HCT116 (cell line): ENCODE data around the gene CFAP221. TPM values are rescaled to one million over a fixed set of nuclear protein-coding genes. Genes with fewer than 3 reads are reported as not detected.

Experiments
- ATAC-seq: fragments of 200-7000 bp; cut with Tn5 transposase; 2 replicates; pipeline ENCODE4 v1.9.1; 2020; ENCODE audit warnings: mild to moderate bottlenecking, moderate library complexity
- BruUV-seq: library from RNA; stranded (reverse); fragments of 400-500 nt; replicated peaks from 2 replicates; lab custom pipeline; 2021; lab: Mats Ljungman, UMichigan
- CTCF ChIA-PET: fragments of 300-600 bp; sonication (Branson Sonifier 250); formaldehyde crosslinking; loops from one replicate; lab custom pipeline; 2021; ENCODE audit warnings: antibody characterized with exemption; lab: Charles Lee
- POLR2A ChIA-PET: fragments of 300-600, 350-600 bp; sonication (Branson Sonifier 250); formaldehyde crosslinking; loops from one replicate; lab custom pipeline; 2021; ENCODE audit warnings: antibody characterized with exemption; lab: Charles Lee
- RAD21 ChIA-PET, 2 experiments: fragments of 300-600 bp; sonication (Branson Sonifier 250); formaldehyde crosslinking; loops; one replicate each; lab custom pipeline; 2023; ENCODE audit warnings: low total read pairs in 2 of 2; ENCODE audit not compliant: uncharacterized antibody in 2 of 2, unreplicated experiment in 2 of 2, low non-redundant PET in 1 of 2; lab: Charles Lee
- DNase-seq: peaks from one replicate; pipeline ENCODE4 v3.0.0-alpha.2; 2010; ENCODE audit warnings: low read depth, low spot score
- H2AFZ ChIP-seq: fragments of 200-600 bp; shearing (Covaris generic), sonication (generic); 2 replicates; pipeline ENCODE4 v1.6.1; 2017; ENCODE audit warnings: low read depth, mixed run types, mixed read lengths, antibody characterized with exemption, low read length; ENCODE audit not compliant: poor library complexity, severe bottlenecking
- H3K27ac ChIP-seq: 2 replicates; pipeline ENCODE4 v1.5.1; 2012; ENCODE audit warnings: low read depth, low read length
- H3K27me3 ChIP-seq: fragments of 200-600 bp; sonication (generic); 2 replicates; pipeline ENCODE4 v1.6.1; 2016; ENCODE audit warnings: mixed run types, low read length, mixed read lengths; ENCODE audit not compliant: insufficient read depth
- H3K36me3 ChIP-seq, 2 experiments: fragments of 200-500 bp in 1 of 2; fragments of 200-600 bp in 1 of 2; sonication (Bioruptor generic) in 1 of 2; sonication (generic) in 1 of 2; 2 replicates each; pipeline versions ENCODE4 v1.5.1 to v1.6.1; 2014 to 2016; ENCODE audit warnings: low read length in 2 of 2, inconsistent platforms in 1 of 2, mixed read lengths in 1 of 2, mixed run types in 1 of 2; ENCODE audit not compliant: insufficient read depth in 2 of 2, control insufficient read depth in 1 of 2
- H3K4me1 ChIP-seq, 2 experiments: fragments of 200-600 bp in 1 of 2; sonication (generic) in 1 of 2; 2 replicates each; pipeline versions ENCODE4 v1.5.1 to v1.6.1; 2012 to 2017; ENCODE audit warnings: low read length in 2 of 2, inconsistent platforms in 1 of 2, mild to moderate bottlenecking in 1 of 2, mixed read lengths in 1 of 2, mixed run types in 1 of 2, moderate library complexity in 1 of 2; ENCODE audit not compliant: insufficient read depth in 2 of 2, control insufficient read depth in 1 of 2
- H3K4me2 ChIP-seq: fragments of 200-600 bp; sonication (generic); 2 replicates; pipeline ENCODE4 v1.6.1; 2017; ENCODE audit warnings: mixed run types, low read length, mixed read lengths
- H3K4me3 ChIP-seq, 2 experiments: fragments of 200-600 bp in 1 of 2; sonication (generic) in 1 of 2; replicated peaks in 1 of 2; 2 replicates each; pipeline ENCODE4 v1.5.1; 2011 to 2016; ENCODE audit warnings: low read length in 2 of 2, control low read depth in 1 of 2, low read depth in 1 of 2, mild to moderate bottlenecking in 1 of 2, mixed read lengths in 1 of 2, mixed run types in 1 of 2
- H3K79me2 ChIP-seq: fragments of 200-600 bp; sonication (generic); 2 replicates; pipeline ENCODE4 v1.6.1; 2017; ENCODE audit warnings: mild to moderate bottlenecking, mixed run types, low read length, moderate library complexity, mixed read lengths; ENCODE audit not compliant: insufficient read depth
- H3K9ac ChIP-seq: fragments of 200-600 bp; sonication (generic); 2 replicates; pipeline ENCODE4 v1.6.1; 2016; ENCODE audit warnings: low read length, mixed read lengths
- H3K9me2 ChIP-seq: fragments of 200-600 bp; sonication (generic), shearing (Covaris generic); 2 replicates; pipeline ENCODE4 v1.6.1; 2017; ENCODE audit warnings: mixed run types, mild to moderate bottlenecking, moderate library complexity; ENCODE audit not compliant: insufficient read depth
- H3K9me3 ChIP-seq, 2 experiments: fragments of 200-500 bp in 1 of 2; fragments of 200-600 bp in 1 of 2; sonication (Bioruptor generic) in 1 of 2; sonication (generic) in 1 of 2; 2 replicates each; pipeline ENCODE4 v1.6.1; 2014 to 2017; ENCODE audit warnings: low read length in 2 of 2, mixed read lengths in 2 of 2, inconsistent platforms in 1 of 2, low read depth in 1 of 2, mild to moderate bottlenecking in 1 of 2, mixed run types in 1 of 2, moderate library complexity in 1 of 2; ENCODE audit not compliant: control insufficient read depth in 1 of 2, insufficient read depth in 1 of 2
- H4K20me1 ChIP-seq: fragments of 200-600 bp; sonication (generic), shearing (Covaris generic); 2 replicates; pipeline ENCODE4 v1.6.1; 2017; ENCODE audit warnings: mixed run types, mild to moderate bottlenecking, moderate library complexity; ENCODE audit not compliant: insufficient read depth
- CBX3 ChIP-seq: IDR thresholded peaks from 2 replicates; pipeline ENCODE4 v1.6.1; 2012; ENCODE audit warnings: low read depth
- EGR1 ChIP-seq: IDR thresholded peaks from 2 replicates; pipeline ENCODE4 v1.6.1; 2012; ENCODE audit warnings: low read depth
- TCF7L2 ChIP-seq: IDR thresholded peaks from 2 replicates; pipeline ENCODE4 v1.7.0; 2011; ENCODE audit warnings: borderline replicate concordance, inconsistent platforms; ENCODE audit not compliant: insufficient read depth, insufficient read length; ENCODE audit errors: extremely low read depth
- ZFX ChIP-seq: fragments of 450-650 bp; IDR thresholded peaks from 2 replicates; pipeline ENCODE4 v1.6.1; 2017
- intact Hi-C: fragments of 100-400 bp; cut with micrococcal nuclease; formaldehyde crosslinking; loops from 2 replicates; pipeline ENCODE4 v1.10.0; 2022
- total RNA-seq: library from RNA; stranded (reverse); gene quantifications from one replicate; pipeline ENCODE4 v1.2.1, GENCODE V29; 2021; ENCODE audit not compliant: unreplicated experiment

Gene CFAP221
- total RNA-seq, 1 experiment from 2014 or later: 0.96 TPM

- ChIA-PET RAD21 (no interaction called here), CTCF (interaction anchor here (0.6 to 1.0 kb wide), 3 partner anchors 25 to 109 kb away, joined by 3 to 6 read pairs (median 3); no protein-coding TSS in a partner anchor), POLR2A (interaction anchor here (1.0 kb wide), 1 partner anchor 36 kb away, joined by 4 read pairs; no protein-coding TSS in a partner anchor)
- Histone ChIP-seq H3K9me2 (no peaks in the 10 kb centered on the region), H3K27me3 (no peaks in the 10 kb centered on the region), H2AFZ (no peak overlapping the region), H3K9me3 (no peaks in the 10 kb centered on the region), H4K20me1 (no peaks in the 10 kb centered on the region), H3K9ac (no peak overlapping the region), H3K4me1 (peaks cover 3 to 13% of the 10 kb centered on the region in 2 experiments; a peak in 3 of 4 replicates), H3K79me2 (peaks cover 36% of the 10 kb centered on the region), H3K4me3 (no peak overlapping the region), H3K27ac (no peak overlapping the region), H3K36me3 (peaks cover 3 to 15% of the 10 kb centered on the region in 2 experiments; a peak in 2 of 4 replicates), H3K4me2 (no peak overlapping the region)
- intact Hi-C loops: no loop called here
- no peak for DNase-seq
- no peak for TF ChIP-seq EGR1
- peak; percentile 68 for TF ChIP-seq TCF7L2
- no TSS peak for BruUV-seq
- ATAC-seq: no peak
Measured at GRCh38 chr2:119678021-119678656, 133.9 kb downstream of the CFAP221 start.

- Histone ChIP-seq H3K4me2 (peak overlapping the region; percentile 84), H2AFZ (no peak overlapping the region), H4K20me1 (no peaks in the 10 kb centered on the region), H3K36me3 (peaks cover 3 to 15% of the 10 kb centered on the region in 2 experiments; a peak in 2 of 4 replicates), H3K9me2 (no peaks in the 10 kb centered on the region), H3K27me3 (no peaks in the 10 kb centered on the region), H3K27ac (peak overlapping the region; percentile 62), H3K9me3 (no peaks in the 10 kb centered on the region), H3K4me3 (peak overlapping the region; percentile 63 to 81), H3K79me2 (peaks cover 36% of the 10 kb centered on the region), H3K4me1 (peaks cover 3 to 17% of the 10 kb centered on the region in 2 experiments; a peak in 3 of 4 replicates), H3K9ac (peak overlapping the region; percentile 75)
- CTCF ChIA-PET: interaction anchor here (0.9 to 1.0 kb wide), 2 partner anchors 23 to 108 kb away, joined by 3 to 6 read pairs; no protein-coding TSS in a partner anchor
- ATAC-seq (no peak), DNase-seq (no peak)
- POLR2A ChIA-PET: interaction anchor here (1.0 kb wide), 1 partner anchor 37 kb away, joined by 4 read pairs; no protein-coding TSS in a partner anchor
- BruUV-seq: no TSS peak
- intact Hi-C loops: no loop called here
- RAD21 ChIA-PET: no interaction called here
- TF ChIP-seq ZFX (peak; percentile 42; the same call in 1 of the 2 replicates), CBX3 (no peak)
Measured at GRCh38 chr2:119679526-119679837, 135.2 kb downstream of the CFAP221 start.
